CD4-positive, alpha-beta T cell treated with Interleukin-2 at 100 ng/mL for 4 hours (primary cell): ENCODE results near the gene HBEGF.

Experiments
- DNase-seq: peaks from one replicate; pipeline ENCODE4 v3.0.0-alpha.2; 2020; ENCODE audit warnings: low spot score

Gene HBEGF

GRCh38 chr5:140336388-140336787, 10.0 kb downstream of the HBEGF start:
- no peak for DNase-seq

- DNase-seq: no peak
Measured at GRCh38 chr5:140331638-140332037, 14.8 kb downstream of the HBEGF start.

GRCh38 chr5:140329739-140330481, 16.5 kb downstream of the HBEGF start:
- DNase-seq: no peak

GRCh38 chr5:140328036-140328764, 18.2 kb downstream of the HBEGF start:
- DNase-seq: no peak

- DNase-seq: no peak
Measured at GRCh38 chr5:140327589-140327988, 18.8 kb downstream of the HBEGF start.

- DNase-seq: no peak
Measured at GRCh38 chr5:140325486-140325885, 20.9 kb downstream of the HBEGF start.

- DNase-seq: no peak
Measured at GRCh38 chr5:140324617-140325241, 21.7 kb downstream of the HBEGF start.

- no peak for DNase-seq
Measured at GRCh38 chr5:140324041-140324600, 22.3 kb downstream of the HBEGF start.

GRCh38 chr5:140322751-140323731, 23.4 kb downstream of the HBEGF start:
- DNase-seq: no peak

GRCh38 chr5:140321796-140322195, 24.6 kb downstream of the HBEGF start:
- DNase-seq: no peak

GRCh38 chr5:140319833-140320232, 26.6 kb downstream of the HBEGF start:
- DNase-seq: no peak

- DNase-seq: no peak
Measured at GRCh38 chr5:140318792-140319191, 27.6 kb downstream of the HBEGF start.

GRCh38 chr5:140317859-140318258, 28.5 kb downstream of the HBEGF start:
- DNase-seq: no peak

- no peak for DNase-seq
Measured at GRCh38 chr5:140312791-140313189, 33.6 kb downstream of the HBEGF start.

- no peak for DNase-seq
Measured at GRCh38 chr5:140312067-140312790, 34.2 kb downstream of the HBEGF start.

GRCh38 chr5:140311011-140311467, 35.4 kb downstream of the HBEGF start:
- DNase-seq: no peak

- no peak for DNase-seq
Measured at GRCh38 chr5:140310434-140310833, 36.0 kb downstream of the HBEGF start.

GRCh38 chr5:140309706-140310249, 36.6 kb downstream of the HBEGF start:
- DNase-seq: no peak

GRCh38 chr5:140305471-140305870, 40.9 kb downstream of the HBEGF start:
- DNase-seq: no peak

- no peak for DNase-seq
Measured at GRCh38 chr5:140303966-140304365, 42.4 kb downstream of the HBEGF start.
